Measurements from ENCODE around the gene CHD9.

Gene CHD9

DNA sequence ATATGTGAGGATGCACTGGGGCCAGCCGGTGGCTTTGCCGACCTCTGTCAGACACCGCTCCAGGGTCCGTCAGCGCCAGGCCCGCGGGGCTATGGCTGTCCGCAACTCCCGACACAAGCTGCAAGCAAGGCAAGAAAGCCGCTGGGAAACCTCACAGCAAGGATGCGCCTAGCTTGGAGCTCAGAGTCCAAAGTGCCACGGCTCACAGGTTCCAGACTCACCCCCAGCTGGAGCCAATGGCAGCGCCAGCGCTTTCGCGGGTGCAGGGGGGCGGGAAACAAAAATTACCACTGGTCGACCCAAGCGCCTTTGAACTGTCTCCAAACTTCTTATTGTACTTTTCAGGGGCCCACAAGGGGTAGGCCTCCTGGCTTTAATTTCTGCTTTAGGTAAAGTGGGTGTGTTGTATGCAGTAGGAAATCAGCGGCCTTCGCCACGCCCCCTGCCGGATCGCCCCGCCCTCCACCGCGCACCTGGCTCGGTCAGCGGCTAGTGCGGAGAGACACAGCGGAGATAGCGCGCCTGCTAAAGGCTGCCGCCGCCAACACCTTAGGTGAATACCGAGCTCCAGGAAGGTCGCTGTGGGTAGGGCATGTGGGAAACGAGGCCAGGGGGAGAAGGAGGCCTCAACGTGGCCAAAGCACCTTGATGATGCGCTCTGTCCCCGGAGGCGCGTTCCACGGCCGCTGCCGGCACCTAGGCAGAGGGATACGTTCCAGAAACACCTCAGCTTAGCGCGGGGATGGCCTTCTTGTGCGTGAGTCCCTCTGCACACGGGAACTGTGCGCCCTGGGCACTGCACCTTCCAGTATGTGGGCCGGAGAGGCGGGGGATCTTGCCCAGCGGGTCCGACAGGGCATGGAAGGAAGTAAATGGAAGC lies 318.4 kb downstream of the CHD9 start:
- peak; percentile 66 for DNase-seq (ENCODE audit: low read depth)

GRCh38 chr16:53374800-53375199 lies 320.0 kb downstream of the CHD9 start:
- DNase-seq (ENCODE audit: low read depth): no peak

DNA sequence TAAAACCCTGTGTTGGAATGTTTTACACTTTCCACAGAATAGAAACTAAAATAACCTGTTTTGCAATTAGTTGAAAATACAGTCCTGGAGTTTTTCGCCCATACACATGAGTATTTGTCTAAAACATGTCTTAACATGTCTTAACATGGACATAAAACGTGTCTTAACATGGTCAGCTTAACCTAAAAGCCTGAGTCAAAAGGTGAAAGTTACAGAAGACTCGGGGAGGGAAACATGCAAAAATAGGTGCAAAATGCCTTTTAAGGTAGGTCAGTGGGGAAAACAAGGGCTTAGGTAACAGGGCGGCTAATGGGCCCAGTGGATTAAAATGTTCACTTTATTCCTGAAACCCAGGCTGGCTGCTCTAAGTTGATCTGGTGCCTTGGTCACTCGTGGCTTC lies 323.3 kb downstream of the CHD9 start:
- DNase-seq (ENCODE audit: low read depth): no peak
